Hepatocyte (in vitro differentiated cells): ENCODE data around the gene UBE2E2. TPM values are rescaled to one million over a fixed set of nuclear protein-coding genes. Genes with fewer than 3 reads are reported as not detected.

ENCODE experiments used
- DNase-seq: peaks from one replicate; pipeline ENCODE4 v3.0.0-alpha.2; 2016; ENCODE audit warnings: low spot score
- H2AFZ ChIP-seq: fragments of 200-600 bp; sonication (generic); 2 replicates; pipeline ENCODE4 v1.6.0; 2016; ENCODE audit warnings: antibody characterized with exemption, mild to moderate bottlenecking
- H3K27ac ChIP-seq: fragments of 200-600 bp; sonication (generic); 2 replicates; pipeline ENCODE4 v1.5.1; 2016; ENCODE audit warnings: mild to moderate bottlenecking
- H3K27me3 ChIP-seq: fragments of 200-600 bp; sonication (generic); 2 replicates; pipeline ENCODE4 v1.6.1; 2016
- H3K36me3 ChIP-seq: fragments of 200-600 bp; sonication (generic); replicated peaks from 2 replicates; pipeline ENCODE4 v1.5.1; 2016; ENCODE audit warnings: low read depth; ENCODE audit not compliant: insufficient read depth
- H3K4me1 ChIP-seq: fragments of 200-600 bp; sonication (generic); 2 replicates; pipeline ENCODE4 v1.5.1; 2016; ENCODE audit warnings: mild to moderate bottlenecking, moderate library complexity; ENCODE audit not compliant: insufficient read depth
- H3K4me2 ChIP-seq: fragments of 200-600 bp; sonication (generic); 2 replicates; pipeline ENCODE4 v1.6.0; 2016
- H3K4me3 ChIP-seq: fragments of 200-600 bp; sonication (generic); 2 replicates; pipeline ENCODE4 v1.5.1; 2016; ENCODE audit warnings: mild to moderate bottlenecking
- H3K79me2 ChIP-seq: fragments of 200-600 bp; sonication (generic); 2 replicates; pipeline ENCODE4 v1.6.0; 2017; ENCODE audit warnings: mild to moderate bottlenecking
- H3K9me2 ChIP-seq: fragments of 200-600 bp; sonication (generic); replicated peaks from 2 replicates; pipeline ENCODE4 v1.6.0; 2017; ENCODE audit warnings: mild to moderate bottlenecking; ENCODE audit not compliant: insufficient read depth
- H3K9me3 ChIP-seq: fragments of 200-600 bp; sonication (generic); 2 replicates; pipeline ENCODE4 v1.5.1; 2016; ENCODE audit warnings: low read depth, mild to moderate bottlenecking
- H4K20me1 ChIP-seq: fragments of 200-600 bp; sonication (generic); 2 replicates; pipeline ENCODE4 v1.6.0; 2016; ENCODE audit warnings: mild to moderate bottlenecking; ENCODE audit not compliant: insufficient read depth, poor library complexity, severe bottlenecking
- CTCF ChIP-seq: fragments of 200-600 bp; sonication (generic); IDR thresholded peaks from 2 replicates; pipeline ENCODE4 v1.5.1; 2016; ENCODE audit warnings: antibody characterized with exemption, mild to moderate bottlenecking; ENCODE audit not compliant: poor library complexity
- EZH2 ChIP-seq: fragments of 200-600 bp; sonication (generic); IDR thresholded peaks from 2 replicates; pipeline ENCODE4 v1.6.1; 2016; ENCODE audit warnings: antibody characterized with exemption, mild to moderate bottlenecking, borderline replicate concordance
- EZH2phosphoT487 ChIP-seq: fragments of 200-600 bp; sonication (generic); IDR thresholded peaks from one replicate; pipeline ENCODE4 v1.6.1; 2018; ENCODE audit warnings: antibody characterized with exemption, mild to moderate bottlenecking, low read depth, moderate library complexity; ENCODE audit not compliant: unreplicated experiment, severe bottlenecking
- WGBS: methylation state at CpG from one replicate; pipeline ENCODE4 v1.1.6; 2016; ENCODE audit warnings: low lambda C conversion rate; ENCODE audit errors: missing lambda C conversion rate; 5-methylcytosine and 5-hydroxymethylcytosine counted together
- polyA plus RNA-seq: library from polyadenylated mRNA; unstranded; fragments of >200 nt; fragmentation: Nextera tagmentation; extraction: Ambion mirVana; gene quantifications from 2 replicates; pipeline ENCODE4 v1.2.1, GENCODE V29; 2016
- total RNA-seq: library from RNA; depleted of rRNA; stranded (reverse); fragments of >200 nt; gene quantifications from 2 replicates; pipeline ENCODE4 v1.2.3, GENCODE V29; 2014

The UBE2E2 gene
- total and polyA plus RNA-seq, 2 experiments from 2014 or later, result 51.1 to 90.6 TPM

GRCh38 chr3:23232016-23232415, 28.9 kb downstream of the UBE2E2 start:
- Histone ChIP-seq H2AFZ (no peak overlapping the region), H3K27me3 (no peaks in the 10 kb centered on the region), H3K9me3 (no peaks in the 10 kb centered on the region), H4K20me1 (no peaks in the 10 kb centered on the region), H3K36me3 (no peaks in the 10 kb centered on the region), H3K79me2 (peaks cover 82% of the 10 kb centered on the region), H3K4me1 (no peaks in the 10 kb centered on the region), H3K9me2 (no peaks in the 10 kb centered on the region), H3K4me3 (no peak overlapping the region), H3K27ac (no peak overlapping the region), H3K4me2 (no peak overlapping the region)
- no peak for TF ChIP-seq EZH2phosphoT487
- TF ChIP-seq EZH2, result no peak
- no peak for TF ChIP-seq CTCF
- WGBS, result 88% methylated on average over 3 of the region's 3 CpGs
- no peak for DNase-seq

- Histone ChIP-seq H3K4me3 (no peak overlapping the region), H2AFZ (no peak overlapping the region), H3K9me2 (no peaks in the 10 kb centered on the region), H3K79me2 (peaks cover 78% of the 10 kb centered on the region), H3K9me3 (no peaks in the 10 kb centered on the region), H3K27ac (no peak overlapping the region), H4K20me1 (no peaks in the 10 kb centered on the region), H3K4me1 (no peaks in the 10 kb centered on the region), H3K36me3 (no peaks in the 10 kb centered on the region), H3K4me2 (no peak overlapping the region), H3K27me3 (no peaks in the 10 kb centered on the region)
- TF ChIP-seq CTCF, result no peak
- no peak for TF ChIP-seq EZH2
- no peak for TF ChIP-seq EZH2phosphoT487
- no peak for DNase-seq
- 100% methylated on average over 1 of the region's 1 CpG for WGBS
These were observed 29.7 kb downstream of the UBE2E2 start for GRCh38 chr3:23232854-23233253.

GRCh38 chr3:23235264-23235663, 32.1 kb downstream of the UBE2E2 start:
- no peak overlapping the region for H3K27ac ChIP-seq
- no peak for TF ChIP-seq EZH2phosphoT487
- no peaks in the 10 kb centered on the region for H3K4me1 ChIP-seq
- no peak overlapping the region for H3K4me2 ChIP-seq
- H3K9me2 ChIP-seq, result no peaks in the 10 kb centered on the region
- no peaks in the 10 kb centered on the region for H3K27me3 ChIP-seq
- H3K36me3 ChIP-seq, result no peaks in the 10 kb centered on the region
- peaks cover 76% of the 10 kb centered on the region for H3K79me2 ChIP-seq
- H3K4me3 ChIP-seq, result no peak overlapping the region
- 96% methylated on average over 1 of the region's 1 CpG for WGBS
- H2AFZ ChIP-seq, result no peak overlapping the region
- no peaks in the 10 kb centered on the region for H4K20me1 ChIP-seq
- no peak for DNase-seq
- H3K9me3 ChIP-seq, result no peaks in the 10 kb centered on the region

- no peaks in the 10 kb centered on the region for H3K9me2 ChIP-seq
- H3K36me3 ChIP-seq, result no peaks in the 10 kb centered on the region
- no peak overlapping the region for H3K4me2 ChIP-seq
- no peak for DNase-seq
- H3K79me2 ChIP-seq, result peaks cover 76% of the 10 kb centered on the region
- WGBS, result 96% methylated on average over 6 of the region's 6 CpGs
- TF ChIP-seq EZH2phosphoT487 (no peak), EZH2 (no peak), CTCF (no peak)
- no peaks in the 10 kb centered on the region for H3K9me3 ChIP-seq
- H3K27me3 ChIP-seq, result no peaks in the 10 kb centered on the region
- no peak overlapping the region for H3K27ac ChIP-seq
- H3K4me1 ChIP-seq, result no peaks in the 10 kb centered on the region
- no peak overlapping the region for H2AFZ ChIP-seq
- no peak overlapping the region for H3K4me3 ChIP-seq
- no peaks in the 10 kb centered on the region for H4K20me1 ChIP-seq
These were observed 33.8 kb downstream of the UBE2E2 start for GRCh38 chr3:23236890-23237289.
